SK-N-SH treated with all-trans-retinoic acid at 6 μM for 48 hours (cell line): ENCODE measurements around the gene LRRC15.

ENCODE experiments used
- ARNTL ChIP-seq: fragments of 450-650 bp; formaldehyde crosslinking; IDR thresholded peaks from 2 replicates; pipeline ENCODE4 v1.5.0; 2020; ENCODE audit warnings: low read depth, mild to moderate bottlenecking, moderate library complexity, borderline replicate concordance
- BACH2 ChIP-seq: fragments of 250-450 bp; sonication (Bioruptor Pico); IDR thresholded peaks from 2 replicates; pipeline ENCODE4 v1.9.0; 2021; ENCODE audit warnings: mild to moderate bottlenecking, borderline replicate concordance
- CSRNP3 ChIP-seq: fragments of 250-450 bp; sonication (Bioruptor Pico); IDR thresholded peaks from 2 replicates; pipeline ENCODE4 v1.5.1; 2021; ENCODE audit warnings: mild to moderate bottlenecking, moderate library complexity
- POU6F1 ChIP-seq: fragments of 250-450 bp; sonication (Bioruptor Pico); IDR thresholded peaks from 2 replicates; pipeline ENCODE4 v1.8.0; 2021; ENCODE audit warnings: low read depth, mild to moderate bottlenecking, moderate library complexity, borderline replicate concordance
- PPARA ChIP-seq: fragments of 250-450 bp; sonication (Bioruptor Pico); IDR thresholded peaks from 2 replicates; pipeline ENCODE4 v1.5.0; 2020; ENCODE audit warnings: mild to moderate bottlenecking, borderline replicate concordance
- SNAI2 ChIP-seq: fragments of 250-450 bp; sonication (Bioruptor Pico); IDR thresholded peaks from 2 replicates; pipeline ENCODE4 v1.5.0; 2020; ENCODE audit warnings: mild to moderate bottlenecking, moderate library complexity
- TCF4 ChIP-seq: fragments of 250-450 bp; sonication (Bioruptor Pico); IDR thresholded peaks from 2 replicates; pipeline ENCODE4 v1.8.0; 2021; ENCODE audit warnings: mild to moderate bottlenecking, moderate library complexity, borderline replicate concordance
- ZC3H10 ChIP-seq: fragments of 250-450 bp; sonication (Bioruptor Pico); IDR thresholded peaks from 2 replicates; pipeline ENCODE4 v1.5.1; 2021; ENCODE audit warnings: mild to moderate bottlenecking, moderate library complexity
- ZFP3 ChIP-seq: fragments of 250-450 bp; sonication (Bioruptor Pico); IDR thresholded peaks from 2 replicates; pipeline ENCODE4 v1.5.0; 2020; ENCODE audit warnings: mild to moderate bottlenecking, moderate library complexity
- ZNF565 ChIP-seq: fragments of 450-650 bp; formaldehyde crosslinking; conservative IDR thresholded peaks from 2 replicates; pipeline ENCODE4 v1.5.0; 2020; ENCODE audit warnings: low read depth, mild to moderate bottlenecking, moderate library complexity

GRCh38 chr3:194336601-194337355, 32.8 kb downstream of the LRRC15 start:
- TF ChIP-seq CSRNP3 (CRISPR knock-in tag) (no peak), BACH2 (CRISPR knock-in tag) (no peak), POU6F1 (no peak), ARNTL (no peak), PPARA (CRISPR knock-in tag) (no peak), TCF4 (CRISPR knock-in tag) (no peak), SNAI2 (CRISPR knock-in tag) (no peak), ZFP3 (no peak), ZC3H10 (CRISPR knock-in tag) (no peak), ZNF565 (CRISPR knock-in tag) (no peak)
